Uterus (tissue), 2 donors: ENCODE data around the gene CCDC200.
"Not testable (repeated sequence)": the region's sequence is repeated elsewhere in the genome, so short reads cannot be mapped to it uniquely, and the experiment has no call there.

ENCODE experiments used
- CTCF ChIP-seq, 4 experiments: fragments of 200-600 bp in 2 of 4; fragments of 450-650 bp in 2 of 4; sonication (generic) in 2 of 4; IDR thresholded peaks; one replicate each; pipeline ENCODE4 v1.5.1; 2016 to 2019; ENCODE audit warnings: antibody characterized with exemption in 4 of 4, mild to moderate bottlenecking in 2 of 4, moderate library complexity in 1 of 4
- POLR2A ChIP-seq, 2 donors: fragments of 450-650 bp; IDR thresholded peaks; one replicate each; pipeline ENCODE4 v1.6.1; 2016; ENCODE audit warnings: antibody characterized with exemption in 2 of 2, mild to moderate bottlenecking in 1 of 2, moderate library complexity in 1 of 2

GRCh38 chr17:43203013-43203412, 25.4 kb downstream of the CCDC200 start:
- TF ChIP-seq CTCF, POLR2A (IDR thresholded peaks at IDR 0.05): not testable (repeated sequence)
